ENCODE measurements around the gene ARL4A. TPM values are rescaled to one million over a fixed set of nuclear protein-coding genes. Genes with fewer than 3 reads are reported as not detected.
"Not testable (repeated sequence)": the region's sequence is repeated elsewhere in the genome, so short reads cannot be mapped to it uniquely, and the experiment has no call there.

Gene ARL4A
- 10 to 100 TPM; 11.7 to 12.0 TPM for total RNA-seq

- peak within 1 kb of the TSS; percentile 87 for H3K27ac Mint-ChIP-seq
- peak within 1 kb of the TSS; percentile 94 for H3K4me3 Mint-ChIP-seq
- peak; percentile 72 for ATAC-seq (ENCODE audit: low read depth)
- H3K4me1 Mint-ChIP-seq, result peaks cover 22% of the 10 kb centered on the region
- H3K36me3 Mint-ChIP-seq, result peaks cover 2% of the 10 kb centered on the region
- peak; percentile 88 for DNase-seq
- H3K9me3 Mint-ChIP-seq, result no peaks in the 10 kb centered on the region
- H3K27me3 Mint-ChIP-seq, result no peaks in the 10 kb centered on the region
- POLR2A ChIA-PET, result interaction anchor here (0.6 to 2.4 kb wide), 11 partner anchors 9 to 497 kb away, joined by 3 to 18 read pairs (median 5); no protein-coding TSS in a partner anchor
These were observed at the start of gene ARL4A for GRCh38 chr7:12686891-12687717. Gene ARL4A, plus strand, starts transcription at chr7:12687633. Its CDS starts 622 bp downstream, at chr7:12688255.

GRCh38 chr7:12637819-12638592, 49.4 kb upstream of the ARL4A start:
- ATAC-seq (ENCODE audit: low read depth), result no peak
- POLR2A ChIA-PET, result no interaction called here
- peak overlapping the region; percentile 20 for H3K27ac Mint-ChIP-seq
- H3K4me3 Mint-ChIP-seq, result peak overlapping the region; percentile 53
- peaks cover 4% of the 10 kb centered on the region for H3K4me1 Mint-ChIP-seq
- DNase-seq, result no peak
- H3K27me3 Mint-ChIP-seq, result peaks cover 4% of the 10 kb centered on the region
- no peaks in the 10 kb centered on the region for H3K9me3 Mint-ChIP-seq
- H3K36me3 Mint-ChIP-seq, result no peaks in the 10 kb centered on the region

- H3K36me3 Mint-ChIP-seq, result no peaks in the 10 kb centered on the region
- H3K9me3 Mint-ChIP-seq, result no peaks in the 10 kb centered on the region
- no peak overlapping the region for H3K4me3 Mint-ChIP-seq
- H3K27ac Mint-ChIP-seq, result no peak overlapping the region
- POLR2A ChIA-PET, result no interaction called here
- no peak for DNase-seq
- peaks cover 2% of the 10 kb centered on the region for H3K4me1 Mint-ChIP-seq
- H3K27me3 Mint-ChIP-seq, result peaks cover 4% of the 10 kb centered on the region
- no peak for ATAC-seq (ENCODE audit: low read depth)
These were observed 48.5 kb upstream of the ARL4A start for GRCh38 chr7:12638851-12639456.

GRCh38 chr7:12640299-12641096, 46.9 kb upstream of the ARL4A start:
- POLR2A ChIA-PET, result no interaction called here

GRCh38 chr7:12641196-12641595, 46.2 kb upstream of the ARL4A start:
- peaks cover 8% of the 10 kb centered on the region for H3K27me3 Mint-ChIP-seq
- H3K4me3 Mint-ChIP-seq, result no peak overlapping the region
- peaks cover 2% of the 10 kb centered on the region for H3K4me1 Mint-ChIP-seq
- POLR2A ChIA-PET, result no interaction called here
- H3K36me3 Mint-ChIP-seq, result no peaks in the 10 kb centered on the region
- no peaks in the 10 kb centered on the region for H3K9me3 Mint-ChIP-seq
- DNase-seq (no peak), ATAC-seq (ENCODE audit: low read depth) (no peak)
- H3K27ac Mint-ChIP-seq, result no peak overlapping the region

More at GRCh38 chr7:12640299-12641096, 46.9 kb upstream of the ARL4A start:
- Mint-ChIP-seq H3K4me1 (peaks cover 2% of the 10 kb centered on the region), H3K4me3 (no peak overlapping the region), H3K36me3 (no peaks in the 10 kb centered on the region), H3K27ac (no peak overlapping the region), H3K27me3 (peaks cover 5% of the 10 kb centered on the region), H3K9me3 (no peaks in the 10 kb centered on the region)
- ATAC-seq (ENCODE audit: low read depth) (no peak), DNase-seq (no peak)

GRCh38 chr7:12642508-12642907, 44.9 kb upstream of the ARL4A start:
- no peak for DNase-seq
- no peaks in the 10 kb centered on the region for H3K36me3 Mint-ChIP-seq

GRCh38 chr7:12643001-12643643, 44.3 kb upstream of the ARL4A start:
- POLR2A ChIA-PET, result no interaction called here
- Mint-ChIP-seq H3K27ac (no peak overlapping the region), H3K36me3 (no peaks in the 10 kb centered on the region), H3K4me3 (no peak overlapping the region), H3K4me1 (peaks cover 1% of the 10 kb centered on the region), H3K27me3 (peaks cover 4% of the 10 kb centered on the region), H3K9me3 (no peaks in the 10 kb centered on the region)
- ATAC-seq (ENCODE audit: low read depth), result no peak
- DNase-seq, result no peak

More at GRCh38 chr7:12642508-12642907, 44.9 kb upstream of the ARL4A start:
- POLR2A ChIA-PET, result no interaction called here
- H3K9me3 Mint-ChIP-seq, result no peaks in the 10 kb centered on the region
- peaks cover 2% of the 10 kb centered on the region for H3K4me1 Mint-ChIP-seq
- H3K4me3 Mint-ChIP-seq, result no peak overlapping the region
- no peak for ATAC-seq (ENCODE audit: low read depth)
- H3K27me3 Mint-ChIP-seq, result peaks cover 4% of the 10 kb centered on the region
- no peak overlapping the region for H3K27ac Mint-ChIP-seq

GRCh38 chr7:12643644-12644043, 43.8 kb upstream of the ARL4A start:
- no peak overlapping the region for H3K4me3 Mint-ChIP-seq
- no peaks in the 10 kb centered on the region for H3K36me3 Mint-ChIP-seq
- peaks cover 6% of the 10 kb centered on the region for H3K27me3 Mint-ChIP-seq
- ATAC-seq (ENCODE audit: low read depth), result no peak
- POLR2A ChIA-PET, result no interaction called here
- no peak overlapping the region for H3K27ac Mint-ChIP-seq
- no peaks in the 10 kb centered on the region for H3K9me3 Mint-ChIP-seq
- DNase-seq, result no peak
- no peaks in the 10 kb centered on the region for H3K4me1 Mint-ChIP-seq

GRCh38 chr7:12645212-12645611, 42.2 kb upstream of the ARL4A start:
- ATAC-seq (ENCODE audit: low read depth); H3K4me3 Mint-ChIP-seq; H3K36me3 Mint-ChIP-seq; DNase-seq; H3K9me3 Mint-ChIP-seq; H3K4me1 Mint-ChIP-seq; H3K27me3 Mint-ChIP-seq; POLR2A ChIA-PET; H3K27ac Mint-ChIP-seq: not testable (repeated sequence)

GRCh38 chr7:12646139-12646538, 41.3 kb upstream of the ARL4A start:
- Mint-ChIP-seq H3K36me3 (no peaks in the 10 kb centered on the region), H3K4me3 (no peak overlapping the region)

GRCh38 chr7:12647364-12648219, 39.8 kb upstream of the ARL4A start:
- POLR2A ChIA-PET, result no interaction called here
- Mint-ChIP-seq H3K27me3 (peaks cover 8% of the 10 kb centered on the region), H3K4me1 (no peaks in the 10 kb centered on the region), H3K4me3 (no peak overlapping the region), H3K27ac (no peak overlapping the region), H3K36me3 (no peaks in the 10 kb centered on the region), H3K9me3 (no peaks in the 10 kb centered on the region)
- no peak for DNase-seq
- ATAC-seq (ENCODE audit: low read depth), result no peak

More at GRCh38 chr7:12646139-12646538, 41.3 kb upstream of the ARL4A start:
- Mint-ChIP-seq H3K9me3 (no peaks in the 10 kb centered on the region), H3K4me1 (no peaks in the 10 kb centered on the region), H3K27ac (no peak overlapping the region), H3K27me3 (peaks cover 6% of the 10 kb centered on the region)
- POLR2A ChIA-PET, result no interaction called here
- ATAC-seq (ENCODE audit: low read depth) (no peak), DNase-seq (no peak)

- Mint-ChIP-seq H3K4me3 (no peak overlapping the region), H3K4me1 (no peaks in the 10 kb centered on the region), H3K27ac (no peak overlapping the region), H3K9me3 (no peaks in the 10 kb centered on the region), H3K27me3 (peaks cover 8% of the 10 kb centered on the region), H3K36me3 (no peaks in the 10 kb centered on the region)
- ATAC-seq (ENCODE audit: low read depth) (no peak), DNase-seq (no peak)
- POLR2A ChIA-PET, result no interaction called here
These were observed 38.6 kb upstream of the ARL4A start for GRCh38 chr7:12648704-12649261.
